Rectal smooth muscle tissue (tissue), 1 donor: ENCODE measurements around the gene APOM.

ENCODE experiments used
- H3K27ac ChIP-seq: one replicate; pipeline ENCODE4 v1.7.0; 2013; ENCODE audit warnings: low read depth, low read length, inconsistent platforms
- H3K27me3 ChIP-seq: one replicate; pipeline ENCODE4 v1.7.0; 2013; ENCODE audit warnings: low read length; ENCODE audit not compliant: control insufficient read depth, insufficient read depth
- H3K36me3 ChIP-seq: one replicate; pipeline ENCODE4 v1.7.0; 2013; ENCODE audit warnings: low read length; ENCODE audit not compliant: control insufficient read depth, insufficient read depth
- H3K4me1 ChIP-seq: one replicate; pipeline ENCODE4 v1.7.0; 2013; ENCODE audit warnings: low read length; ENCODE audit not compliant: control insufficient read depth, insufficient read depth
- H3K4me3 ChIP-seq: one replicate; pipeline ENCODE4 v1.7.0; 2013; ENCODE audit warnings: low read length
- H3K9ac ChIP-seq: one replicate; pipeline ENCODE4 v1.7.0; 2013; ENCODE audit warnings: low read length

APOM gene

DNA sequence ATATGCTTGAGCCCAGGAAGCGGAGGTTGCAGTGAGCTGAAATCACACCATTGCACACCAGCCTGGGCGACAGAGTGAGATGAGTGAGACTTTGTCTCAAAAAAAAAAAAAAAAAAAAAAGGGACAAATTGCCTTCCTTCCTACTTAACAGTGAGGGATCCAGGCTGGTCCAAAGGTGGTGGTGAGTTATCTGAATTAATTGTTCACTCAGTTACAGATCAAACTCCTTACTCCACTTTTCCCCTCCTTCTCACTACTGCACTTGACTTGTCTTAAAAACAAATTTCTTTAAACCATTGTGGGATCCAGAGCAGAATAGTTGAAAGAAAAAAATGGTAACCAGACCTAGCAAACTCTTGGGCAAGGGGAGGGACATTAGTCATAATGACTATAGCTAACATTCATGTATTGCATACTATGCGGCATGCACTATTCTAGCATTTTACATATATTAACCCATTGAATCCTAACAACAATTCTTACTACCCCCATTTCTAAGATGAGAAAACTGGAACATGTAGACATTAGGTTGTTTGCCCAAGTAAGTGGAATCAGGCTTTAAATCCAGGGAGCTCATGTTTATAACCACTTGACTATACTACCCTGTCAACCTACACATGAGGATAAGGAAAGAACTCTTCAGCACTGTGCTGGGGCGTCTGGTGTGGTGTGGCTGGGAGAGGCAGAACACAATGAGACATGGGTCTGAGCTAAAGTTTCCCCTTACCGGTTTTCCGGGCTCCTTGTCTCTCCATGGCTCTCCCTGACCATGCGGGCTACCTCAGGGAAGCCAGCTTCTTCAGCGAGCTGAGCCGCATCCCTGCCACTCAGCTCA, 7.6 kb downstream of the APOM start:
- Histone ChIP-seq H3K4me3 (peak overlapping the region; percentile 73), H3K4me1 (peaks cover 33% of the 10 kb centered on the region), H3K27ac (peak overlapping the region; percentile 90), H3K9ac (peak overlapping the region; percentile 42), H3K27me3 (no peaks in the 10 kb centered on the region), H3K36me3 (peaks cover 11% of the 10 kb centered on the region)

DNA sequence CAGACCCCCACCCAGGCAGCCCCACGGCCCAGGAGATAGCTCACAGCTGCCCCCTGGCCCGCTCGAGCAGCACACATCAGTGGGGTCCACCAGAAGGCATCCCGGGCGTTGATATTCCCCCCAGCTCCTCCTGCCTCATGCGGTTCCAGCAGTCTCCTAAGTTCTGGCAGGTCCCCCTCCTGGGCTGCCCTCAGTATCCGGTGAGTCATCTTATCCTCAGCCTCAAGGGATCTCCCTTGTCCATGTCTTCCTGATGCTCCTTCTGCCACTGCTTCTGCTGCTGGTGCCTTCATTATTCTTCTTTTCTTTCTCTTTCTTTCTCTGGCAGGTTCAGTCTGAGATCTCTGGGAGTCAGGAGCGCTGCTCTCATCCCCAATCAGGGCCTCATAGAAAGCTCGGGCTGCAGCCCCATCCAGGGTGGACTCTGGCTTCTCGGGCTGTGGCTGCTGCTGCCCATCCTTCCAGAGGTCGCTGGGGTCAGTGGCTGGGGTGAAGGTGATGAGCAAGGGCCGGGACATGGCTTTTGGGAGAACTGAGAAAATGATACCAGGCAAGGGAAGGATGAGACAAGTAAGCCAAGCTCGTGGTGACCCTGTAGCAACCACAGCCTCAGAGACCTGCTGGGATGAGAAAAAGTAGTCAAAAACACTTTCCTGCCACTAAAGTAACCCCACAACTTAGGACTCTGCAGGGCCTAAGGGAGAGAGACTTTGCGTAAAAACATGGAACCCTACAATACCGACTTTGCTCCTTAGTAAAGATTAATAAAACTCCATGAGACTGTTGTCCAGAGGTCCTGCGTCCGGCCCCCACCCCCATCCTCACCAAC, 8.5 kb downstream of the APOM start:
- Histone ChIP-seq H3K27me3 (no peaks in the 10 kb centered on the region), H3K27ac (peak overlapping the region; percentile 90), H3K9ac (peak overlapping the region; percentile 42), H3K4me1 (peaks cover 26% of the 10 kb centered on the region), H3K4me3 (peak overlapping the region; percentile 73), H3K36me3 (peaks cover 19% of the 10 kb centered on the region)

- no peaks in the 10 kb centered on the region for H3K27me3 ChIP-seq
- H3K27ac ChIP-seq, result peak within 1 kb of the TSS; percentile 90
- H3K9ac ChIP-seq, result peak within 1 kb of the TSS; percentile 56
- peaks cover 26% of the 10 kb centered on the region for H3K36me3 ChIP-seq
- H3K4me1 ChIP-seq, result peaks cover 19% of the 10 kb centered on the region
- H3K4me3 ChIP-seq, result peak within 1 kb of the TSS; percentile 73
Measured at GRCh38 chr6:31664790-31665500, 9.3 kb downstream of the APOM start, which contains the start of gene GPANK1. Gene GPANK1 (minus strand): TSS chr6:31664997. CDS start chr6:31664478, 519 bp downstream.

GRCh38 chr6:31665501-31666336, 10.0 kb downstream of the APOM start, which contains the start of gene CSNK2B:
Gene CSNK2B (plus strand): TSS chr6:31666080. CDS start chr6:31666832, 752 bp downstream.
- Histone ChIP-seq H3K27ac (peak within 1 kb of the TSS; percentile 90), H3K9ac (peak within 1 kb of the TSS; percentile 79), H3K4me3 (peak within 1 kb of the TSS; percentile 73), H3K4me1 (peaks cover 18% of the 10 kb centered on the region), H3K36me3 (peaks cover 33% of the 10 kb centered on the region), H3K27me3 (no peaks in the 10 kb centered on the region)

DNA sequence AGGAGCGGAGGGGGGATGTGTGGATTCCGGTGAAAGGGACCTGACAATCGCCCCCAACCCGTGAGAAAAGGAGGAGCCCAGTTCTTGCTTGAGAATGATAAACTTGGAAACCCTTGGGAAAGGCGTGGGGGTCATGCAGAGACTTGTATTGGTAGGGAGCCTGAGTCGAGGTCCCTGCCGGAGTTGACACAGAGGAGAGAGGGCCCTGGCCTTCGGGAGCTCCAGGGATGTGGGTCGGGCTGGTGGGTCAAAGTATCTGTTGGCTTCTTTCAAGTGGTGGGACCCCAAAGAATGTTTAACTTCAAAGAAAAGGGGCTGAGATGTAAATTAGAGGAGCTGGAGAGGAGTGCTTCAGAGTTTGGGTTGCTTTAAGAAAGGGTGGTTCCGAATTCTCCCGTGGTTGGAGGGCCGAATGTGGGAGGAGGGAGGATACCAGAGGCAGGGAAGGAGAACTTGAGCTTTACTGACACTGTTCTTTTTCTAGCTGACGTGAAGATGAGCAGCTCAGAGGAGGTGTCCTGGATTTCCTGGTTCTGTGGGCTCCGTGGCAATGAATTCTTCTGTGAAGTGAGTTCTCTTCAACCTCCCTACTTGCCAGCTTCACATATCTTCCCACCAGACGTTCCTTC, 10.8 kb downstream of the APOM start:
- Histone ChIP-seq H3K4me3 (peak overlapping the region; percentile 73), H3K36me3 (peaks cover 40% of the 10 kb centered on the region), H3K4me1 (peaks cover 18% of the 10 kb centered on the region), H3K9ac (peak overlapping the region; percentile 79), H3K27ac (peak overlapping the region; percentile 84), H3K27me3 (no peaks in the 10 kb centered on the region)

DNA sequence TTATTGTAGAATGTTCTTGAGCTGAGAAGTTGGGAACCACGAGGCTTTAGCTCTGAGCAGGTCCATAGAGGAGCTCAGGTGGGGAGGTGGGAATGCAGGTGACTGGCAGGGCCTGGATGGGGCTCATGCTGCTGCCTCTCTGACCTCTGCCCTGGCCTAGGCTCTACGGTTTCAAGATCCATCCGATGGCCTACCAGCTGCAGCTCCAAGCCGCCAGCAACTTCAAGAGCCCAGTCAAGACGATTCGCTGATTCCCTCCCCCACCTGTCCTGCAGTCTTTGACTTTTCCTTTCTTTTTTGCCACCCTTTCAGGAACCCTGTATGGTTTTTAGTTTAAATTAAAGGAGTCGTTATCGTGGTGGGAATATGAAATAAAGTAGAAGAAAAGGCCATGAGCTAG, 14.0 kb downstream of the APOM start, which contains the start of gene LY6G5B:
TSS of gene LY6G5B (plus strand) at position 301 of the 400 bp plus-strand sequence. CDS start 975 bp downstream, outside the sequence.
- Histone ChIP-seq H3K4me1 (peaks cover 5% of the 10 kb centered on the region), H3K27ac (no peak within 1 kb of the TSS), H3K27me3 (no peaks in the 10 kb centered on the region), H3K4me3 (no peak within 1 kb of the TSS), H3K9ac (no peak within 1 kb of the TSS), H3K36me3 (peaks cover 51% of the 10 kb centered on the region)

GRCh38 chr6:31676322-31676903, 20.7 kb downstream of the APOM start:
- Histone ChIP-seq H3K27ac (no peak overlapping the region), H3K9ac (no peak overlapping the region), H3K36me3 (peaks cover 12% of the 10 kb centered on the region), H3K27me3 (no peaks in the 10 kb centered on the region), H3K4me3 (no peak overlapping the region), H3K4me1 (peaks cover 8% of the 10 kb centered on the region)

DNA sequence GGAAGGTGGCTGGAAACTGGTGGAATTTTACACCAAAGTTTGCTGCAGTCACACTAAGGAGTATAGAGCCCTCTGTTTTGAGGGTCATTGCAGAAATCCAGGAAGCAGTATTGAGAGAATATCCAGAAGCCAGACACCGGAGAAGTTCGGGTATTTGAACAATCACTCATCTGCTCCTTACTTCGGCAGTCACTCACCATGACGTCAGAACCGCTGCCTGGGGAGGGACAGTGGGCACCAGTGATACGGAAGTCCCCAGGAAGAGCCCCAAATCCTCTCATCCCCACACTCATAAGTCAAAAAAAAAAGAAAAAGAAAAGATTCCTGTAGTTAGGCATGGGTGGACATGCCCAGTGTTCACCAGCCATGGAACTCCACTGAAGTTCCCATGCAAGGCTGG, 21.2 kb downstream of the APOM start:
- Histone ChIP-seq H3K4me3 (no peak overlapping the region), H3K9ac (no peak overlapping the region), H3K27ac (no peak overlapping the region)

DNA sequence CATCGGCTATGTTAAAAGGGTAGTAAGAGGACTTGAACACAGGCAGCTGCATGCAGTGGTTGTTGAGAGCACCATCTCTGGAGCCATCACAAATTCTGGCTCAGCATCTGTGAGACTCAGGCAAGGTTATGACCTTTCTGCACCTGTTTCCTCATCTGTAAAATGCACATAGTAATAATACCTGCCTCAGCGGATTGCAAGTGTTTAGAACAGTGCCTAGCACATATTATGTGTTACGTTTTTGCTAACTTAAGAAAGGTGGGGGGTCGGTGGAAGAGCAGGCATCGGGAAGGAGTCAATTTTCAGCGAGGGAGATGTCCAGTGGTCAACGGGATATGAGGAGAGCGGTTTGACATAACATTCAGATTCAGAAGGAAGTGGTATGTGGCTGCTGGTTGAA, 22.3 kb downstream of the APOM start:
- Histone ChIP-seq H3K9ac (no peak overlapping the region), H3K27ac (no peak overlapping the region), H3K27me3 (no peaks in the 10 kb centered on the region), H3K4me3 (no peak overlapping the region), H3K4me1 (peaks cover 8% of the 10 kb centered on the region), H3K36me3 (peaks cover 3% of the 10 kb centered on the region)

More for the DNA sequence above, 21.2 kb downstream of the APOM start:
- H3K36me3 ChIP-seq, result peaks cover 7% of the 10 kb centered on the region
- peaks cover 8% of the 10 kb centered on the region for H3K4me1 ChIP-seq
- no peaks in the 10 kb centered on the region for H3K27me3 ChIP-seq

DNA sequence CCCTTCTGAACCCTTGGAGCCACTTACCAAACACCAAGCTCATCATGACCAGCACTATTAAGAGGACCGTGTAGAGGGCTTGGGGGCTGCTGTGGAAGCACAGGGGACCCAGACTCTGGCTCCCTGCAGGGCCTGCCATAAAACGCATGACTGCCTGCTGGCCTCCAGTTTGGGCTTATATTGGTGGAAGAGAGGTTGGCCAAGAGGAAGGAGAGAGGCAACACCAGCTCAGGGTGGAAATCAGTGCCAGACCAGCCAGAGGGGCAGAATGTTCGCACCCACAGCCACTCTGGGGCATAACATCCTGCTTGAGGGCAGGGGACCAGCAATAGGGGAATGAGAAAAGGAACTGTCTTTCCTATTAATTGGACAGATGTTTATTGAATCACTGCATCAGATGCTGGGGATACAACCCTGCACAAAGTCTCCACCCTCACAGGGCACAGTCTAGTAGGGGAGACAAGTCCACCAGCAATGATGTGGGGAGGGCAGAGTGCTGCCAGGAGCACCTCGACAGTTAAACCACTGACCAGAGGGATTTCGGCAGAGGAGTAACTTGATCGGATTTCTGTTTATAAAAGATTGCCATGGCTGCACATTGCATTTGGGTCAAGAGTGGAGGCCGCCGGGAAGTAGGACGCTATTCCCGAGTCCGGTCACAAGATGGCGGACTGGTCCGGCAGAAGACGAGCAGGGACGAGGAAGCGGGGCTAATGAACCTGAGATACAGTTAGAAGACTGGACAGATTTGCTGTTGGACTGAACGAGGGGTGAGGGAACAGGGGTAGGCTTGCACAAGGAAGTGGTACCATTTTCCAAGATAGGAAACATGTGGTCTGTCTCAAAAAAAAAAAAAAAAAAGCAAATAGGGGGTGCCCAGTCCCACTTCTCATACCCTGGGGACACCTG, 24.8 kb downstream of the APOM start, which contains the start of gene LY6G5C:
TSS of gene LY6G5C (minus strand) at position 842 of the 909 bp plus-strand sequence. CDS start at position 148, 694 bp downstream.
- H3K4me3 ChIP-seq, result peak within 1 kb of the TSS; percentile 75
- H3K27ac ChIP-seq, result peak within 1 kb of the TSS; percentile 50

More for the DNA sequence above, 24.8 kb downstream of the APOM start, which contains the start of gene LY6G5C:
- Histone ChIP-seq H3K4me1 (peaks cover 8% of the 10 kb centered on the region), H3K9ac (peak within 1 kb of the TSS; percentile 84), H3K27me3 (no peaks in the 10 kb centered on the region), H3K36me3 (no peaks in the 10 kb centered on the region)
